Activated T-cell treated with anti-CD3 and anti-CD28 coated beads for 1 hour (primary cell): ENCODE measurements around the gene PAQR7.

Experiments used
- DNase-seq: peaks from one replicate; pipeline ENCODE4 v3.0.0-alpha.2; 2020; ENCODE audit warnings: low read depth

Gene PAQR7

GRCh38 chr1:25902462-25902861 lies 27.0 kb upstream of the PAQR7 start:
- DNase-seq: no peak

DNA sequence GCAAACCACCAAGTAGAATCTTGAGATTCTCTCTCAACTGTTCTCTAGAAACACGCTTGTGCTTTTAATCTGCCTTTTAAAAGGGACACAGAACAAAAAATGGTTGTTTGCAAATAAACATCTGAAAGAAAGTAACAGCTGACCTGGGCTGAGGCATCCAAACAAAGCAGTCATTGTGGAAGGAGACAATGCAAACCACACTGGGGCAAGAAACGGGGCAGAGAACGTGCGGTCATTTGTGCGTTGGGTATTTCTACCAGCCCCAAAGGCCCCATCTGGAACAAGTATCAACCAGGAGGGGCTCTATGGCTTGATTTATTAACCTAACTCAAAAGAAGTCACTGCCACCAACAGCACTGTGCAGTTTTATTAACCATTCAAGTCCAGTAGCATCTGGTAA lies 24.7 kb upstream of the PAQR7 start:
- DNase-seq: no peak

- DNase-seq: no peak
Observed at GRCh38 chr1:25899792-25900191, 24.3 kb upstream of the PAQR7 start.

GRCh38 chr1:25898223-25899015 lies 22.9 kb upstream of the PAQR7 start:
- DNase-seq: no peak

- DNase-seq: no peak
Observed at GRCh38 chr1:25897754-25898153, 22.2 kb upstream of the PAQR7 start.

GRCh38 chr1:25896266-25896665 lies 20.8 kb upstream of the PAQR7 start:
- DNase-seq: no peak

- DNase-seq: peak; percentile 87
Observed at GRCh38 chr1:25895365-25895990, 20.0 kb upstream of the PAQR7 start.

DNA sequence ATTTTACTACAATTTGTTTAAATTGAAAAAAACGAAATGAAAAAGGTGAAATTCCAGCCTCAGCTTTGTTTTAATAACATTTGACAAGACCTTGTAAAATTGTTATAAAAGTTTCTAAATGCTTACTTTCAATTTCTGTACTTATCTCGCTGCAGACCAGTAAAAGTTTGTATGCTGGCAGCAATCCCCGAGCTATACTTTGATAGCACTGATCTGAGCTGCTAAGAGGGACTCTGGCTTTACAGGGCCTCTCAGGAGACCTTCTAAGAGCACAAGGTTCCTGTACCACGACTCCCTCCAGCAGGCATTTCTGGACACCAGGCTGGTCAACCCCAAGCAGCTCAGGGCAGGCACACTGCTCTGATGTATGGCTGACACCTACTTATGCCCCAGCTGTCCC lies 17.6 kb upstream of the PAQR7 start:
- DNase-seq: no peak

DNA sequence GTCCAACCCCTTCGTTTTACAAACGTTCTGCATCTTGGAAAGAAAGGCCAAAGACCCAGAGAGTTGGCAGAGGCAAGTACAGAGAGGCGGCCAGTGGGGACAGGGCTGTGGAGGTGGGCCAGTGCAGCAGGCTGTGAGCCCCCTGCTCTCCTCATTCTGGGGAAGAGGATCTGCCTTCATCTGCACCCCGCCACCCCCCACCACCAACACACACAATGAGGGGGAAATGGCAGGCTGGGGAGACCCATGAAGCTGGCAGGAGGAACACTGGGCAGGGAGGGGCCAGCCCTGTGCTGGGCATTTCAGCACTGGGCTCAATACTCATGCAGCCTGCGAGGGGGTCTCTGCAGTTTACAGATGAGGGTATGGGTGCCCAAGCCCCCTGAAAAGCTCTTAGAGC lies 16.1 kb upstream of the PAQR7 start:
- no peak for DNase-seq

DNA sequence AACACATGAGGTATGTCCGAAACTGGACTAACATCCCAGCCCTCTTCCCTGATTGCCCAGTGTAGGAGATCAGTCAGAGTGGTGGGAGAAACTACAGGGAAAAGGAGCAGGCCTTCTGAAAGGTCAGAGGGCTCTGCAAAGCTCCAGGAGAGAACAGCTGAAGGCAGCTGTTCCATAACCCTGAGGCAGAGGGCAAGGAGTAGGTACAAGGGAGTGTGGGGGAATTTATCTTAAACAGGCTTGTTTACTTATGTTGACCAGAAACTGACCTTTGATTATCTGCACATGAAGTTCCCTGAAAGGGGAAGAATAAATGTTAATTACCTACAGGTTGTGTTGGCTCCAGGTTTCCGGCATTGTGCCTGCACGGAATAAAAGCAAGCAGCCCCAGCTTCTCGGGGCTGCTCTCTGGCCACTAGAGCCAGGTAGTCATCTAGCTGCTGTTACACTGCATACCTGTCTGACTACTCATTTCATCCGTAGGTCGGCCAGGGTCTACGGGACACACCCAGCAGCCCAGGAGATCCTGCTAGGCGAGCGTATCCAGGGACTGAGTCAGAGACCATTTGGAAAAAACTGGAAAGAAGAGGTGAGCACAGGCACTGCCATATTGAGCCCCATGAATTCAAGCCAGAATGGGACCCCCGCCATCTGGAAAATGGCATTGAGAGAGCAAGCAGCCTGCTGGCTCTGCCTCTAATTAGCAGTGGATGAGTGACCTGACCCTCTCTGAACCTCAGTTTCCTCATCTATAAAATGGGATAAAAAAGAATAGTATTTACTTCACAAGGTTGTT lies 14.9 kb upstream of the PAQR7 start:
- DNase-seq: no peak

DNA sequence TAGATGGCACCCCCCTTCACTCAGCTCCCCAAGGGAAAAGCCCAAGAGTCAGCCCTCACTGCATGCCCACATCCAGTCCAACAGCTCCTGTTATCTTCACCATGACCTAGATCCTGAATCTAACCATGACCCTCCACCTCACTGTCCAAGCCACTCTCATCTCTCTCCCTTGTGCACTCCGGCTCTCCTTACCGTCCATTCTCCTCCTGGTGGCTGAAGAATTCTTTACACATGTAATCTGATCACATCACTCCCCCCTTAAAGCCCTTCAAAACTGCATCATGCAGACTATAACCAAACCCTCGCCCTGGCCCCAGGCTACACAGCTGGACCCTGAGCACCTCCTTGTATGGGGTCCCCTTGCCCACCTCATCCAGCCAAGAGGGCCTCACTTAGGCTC lies 14.0 kb upstream of the PAQR7 start:
- no peak for DNase-seq

GRCh38 chr1:25888426-25888987 lies 13.0 kb upstream of the PAQR7 start:
- DNase-seq: no peak

GRCh38 chr1:25885602-25886001 lies 10.1 kb upstream of the PAQR7 start:
- no peak for DNase-seq

DNA sequence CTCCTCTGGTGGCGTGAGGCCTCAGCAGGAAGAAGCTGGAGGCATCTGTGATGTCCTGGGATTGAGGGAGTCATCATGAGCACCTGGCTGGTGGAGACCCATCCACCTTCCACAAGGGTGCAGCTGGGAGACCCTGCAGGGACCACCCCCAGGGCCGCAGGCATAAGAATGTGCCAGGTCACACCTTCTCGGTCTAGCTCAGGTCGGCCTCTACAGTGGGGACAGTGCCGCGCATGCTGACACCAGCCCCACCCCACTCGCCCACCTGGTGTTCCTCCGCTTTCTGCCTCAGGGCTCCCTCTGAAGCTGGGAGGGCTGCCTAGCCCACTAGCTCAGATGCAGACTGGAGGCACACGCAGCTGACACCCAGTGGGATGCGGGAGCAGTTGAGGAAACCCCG lies 5.8 kb upstream of the PAQR7 start:
- DNase-seq: no peak

- DNase-seq: no peak
Observed at GRCh38 chr1:25880518-25880917, 5.0 kb upstream of the PAQR7 start.

GRCh38 chr1:25879675-25880074 lies 4.2 kb upstream of the PAQR7 start:
- no peak for DNase-seq

GRCh38 chr1:25878690-25879089 lies 3.2 kb upstream of the PAQR7 start:
- no peak for DNase-seq

- no peak for DNase-seq
Observed at GRCh38 chr1:25877155-25877554, 1.6 kb upstream of the PAQR7 start.

DNA sequence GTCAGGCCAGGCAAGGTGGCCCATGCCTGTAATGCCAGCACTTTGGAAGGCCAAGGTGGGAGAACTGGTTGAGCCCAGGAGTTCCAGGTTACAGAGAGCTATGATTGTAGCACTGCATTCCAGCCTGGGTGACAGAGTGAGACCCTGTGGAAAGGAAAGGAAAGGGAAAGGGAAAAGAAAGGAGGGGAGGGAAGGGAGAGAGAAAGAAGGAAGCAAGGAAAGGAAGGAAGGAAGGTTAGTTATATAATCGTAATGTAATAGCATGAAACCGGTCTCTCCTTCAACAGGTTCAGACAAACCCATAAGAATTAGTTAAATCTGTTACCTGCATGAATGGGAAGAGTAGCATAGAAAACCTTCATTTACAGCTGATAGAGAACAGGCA lies 1.2 kb upstream of the PAQR7 start:
- DNase-seq: no peak

DNA sequence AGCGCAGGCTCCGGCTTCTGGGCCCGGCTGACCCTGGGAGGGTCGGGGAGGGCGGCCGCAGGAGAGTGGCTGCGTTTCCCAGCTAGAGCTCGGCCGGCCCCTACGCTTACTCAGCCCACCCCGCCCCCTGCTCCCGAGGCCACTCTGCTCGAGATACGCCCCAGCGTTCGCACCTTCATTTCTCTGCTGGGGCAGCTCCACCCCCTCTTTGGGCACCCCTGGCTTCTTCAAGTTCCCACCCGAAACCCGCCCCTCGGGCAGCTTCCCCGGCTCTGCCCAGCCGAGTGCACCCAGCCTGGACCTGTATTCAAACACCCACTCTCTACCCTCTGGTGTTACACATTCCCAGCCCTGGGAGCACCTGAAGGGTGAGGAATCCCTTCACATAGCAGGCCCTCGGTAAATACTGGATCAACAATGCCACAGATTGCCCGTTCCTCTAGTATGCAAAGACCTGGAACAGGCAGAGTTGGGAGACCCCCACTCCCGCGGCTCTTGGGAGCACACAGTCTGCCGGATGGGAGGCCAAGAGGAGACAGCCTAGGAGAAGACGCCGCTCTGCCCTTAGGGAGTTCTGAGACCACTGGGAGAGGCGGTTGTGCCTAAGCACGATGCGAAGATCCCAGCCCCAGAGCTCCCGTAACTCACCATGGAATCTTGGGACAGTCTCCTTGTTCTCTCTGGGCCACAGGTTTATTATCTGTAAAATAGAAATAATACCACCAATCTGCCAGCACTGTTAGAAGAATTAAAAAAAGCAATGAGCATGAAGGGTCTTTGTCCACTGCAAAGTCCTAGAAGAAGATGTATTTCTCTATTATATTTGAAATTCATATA lies 566 bp upstream of the PAQR7 start:
- DNase-seq: no peak

GRCh38 chr1:25874635-25875153 lies 814 bp downstream of the PAQR7 start:
- no peak for DNase-seq

DNA sequence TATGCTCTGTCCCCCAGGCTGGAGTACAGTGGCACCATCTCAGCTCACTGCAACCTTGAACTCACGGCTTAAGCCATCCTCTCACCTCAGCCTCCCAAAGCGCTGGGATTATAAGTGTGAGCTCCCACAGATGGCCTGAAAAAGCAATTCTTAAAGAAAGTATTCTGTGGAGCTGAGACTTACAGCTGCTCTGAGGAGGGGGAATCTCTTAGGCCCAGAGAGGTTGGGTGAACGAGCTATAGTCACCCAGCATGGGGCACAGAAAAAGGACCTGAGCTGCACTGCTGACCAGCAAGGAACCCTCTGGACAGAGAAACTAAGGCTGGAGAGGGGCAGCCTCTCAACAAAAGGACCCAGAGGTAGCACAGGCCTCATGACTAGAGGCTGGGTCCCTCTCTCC lies 1.3 kb downstream of the PAQR7 start:
- no peak for DNase-seq
